Measurements from ENCODE around the gene TBPL2.
"Not testable (repeated sequence)": the region's sequence is repeated elsewhere in the genome, so short reads cannot be mapped to it uniquely, and the experiment has no call there.

The TBPL2 gene

GRCh38 chr14:55441286-55441685 lies 870 bp upstream of the TBPL2 start:
- no peak for DNase-seq (ENCODE audit: low read depth in 3 of 3, low spot score in 1 of 3)

DNA sequence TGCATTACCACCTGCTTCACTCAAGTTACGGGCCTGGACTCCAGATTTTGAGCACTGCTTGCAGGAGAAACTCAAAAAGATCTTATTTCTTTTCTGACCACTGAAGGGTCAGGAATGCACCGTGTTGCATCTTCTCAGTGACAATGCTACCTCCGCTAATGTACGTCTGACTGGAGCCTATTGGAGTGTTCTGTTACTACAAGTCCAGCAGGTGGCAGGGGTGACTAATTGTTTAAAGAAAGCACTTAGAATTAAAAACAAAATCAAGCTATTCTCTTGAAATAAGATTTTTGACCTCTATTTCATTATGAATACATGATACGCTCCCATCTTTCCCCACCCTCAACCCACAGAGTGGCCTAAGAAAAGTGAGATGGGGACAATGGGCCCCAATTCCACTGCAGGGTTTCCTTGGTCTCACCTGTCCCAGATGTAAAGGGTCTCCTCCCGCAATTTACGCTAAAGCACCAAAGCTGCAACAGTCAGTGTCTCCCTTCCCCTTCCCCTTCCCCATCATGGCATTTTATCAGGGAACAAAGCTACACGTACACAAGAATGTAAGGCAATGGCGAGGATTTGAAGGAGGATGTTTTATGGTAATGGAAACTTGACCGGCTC lies 2.2 kb downstream of the TBPL2 start:
- no peak for DNase-seq (ENCODE audit: low read depth in 3 of 3, low spot score in 1 of 3)

DNA sequence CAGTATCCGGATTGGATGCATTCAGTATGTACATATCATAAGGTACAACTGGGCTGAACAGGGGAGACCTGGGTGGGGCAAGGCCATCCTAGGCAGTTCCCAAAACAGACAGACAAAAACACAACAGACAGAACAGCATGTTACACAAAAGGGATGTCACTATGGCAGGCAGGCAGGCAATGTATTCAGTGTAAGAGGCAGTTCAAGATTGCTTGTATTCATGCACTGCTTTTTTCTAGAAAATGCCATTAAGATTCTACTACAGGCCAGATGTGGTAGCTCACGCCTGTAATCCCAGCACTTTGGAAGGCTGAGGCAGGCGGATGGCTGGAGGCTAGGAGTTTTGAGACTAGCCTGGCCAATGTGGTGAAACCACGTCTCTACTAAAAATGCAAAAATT lies 3.5 kb downstream of the TBPL2 start:
- no peak for DNase-seq (ENCODE audit: low read depth in 3 of 3, low spot score in 1 of 3)

DNA sequence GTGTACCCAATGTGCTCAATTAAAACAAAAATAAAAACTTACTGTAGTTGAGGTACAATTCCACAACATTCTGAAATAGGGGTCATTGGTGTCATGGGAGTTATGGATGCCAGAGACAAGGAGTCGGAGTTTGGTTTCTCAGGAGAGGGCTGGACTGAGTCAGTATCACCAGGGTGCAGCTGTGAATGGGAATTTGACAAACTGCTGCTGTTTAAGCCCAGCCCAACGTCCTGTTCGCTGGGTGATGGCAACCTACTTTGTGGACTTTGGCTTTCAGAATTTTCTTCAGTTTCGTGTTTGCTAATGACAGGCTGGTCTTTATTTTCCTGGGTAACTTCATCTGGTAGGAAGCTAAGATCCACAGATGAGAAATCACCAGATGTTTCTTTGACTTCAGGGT lies 3.9 kb downstream of the TBPL2 start:
- no peak for DNase-seq (ENCODE audit: low read depth in 3 of 3, low spot score in 1 of 3)

GRCh38 chr14:55434805-55435174 lies 5.6 kb downstream of the TBPL2 start:
- no peak for DNase-seq (ENCODE audit: low read depth in 3 of 3, low spot score in 1 of 3)

GRCh38 chr14:55433880-55434804 lies 6.3 kb downstream of the TBPL2 start:
- no peak for DNase-seq (ENCODE audit: low read depth in 3 of 3, low spot score in 1 of 3)

DNA sequence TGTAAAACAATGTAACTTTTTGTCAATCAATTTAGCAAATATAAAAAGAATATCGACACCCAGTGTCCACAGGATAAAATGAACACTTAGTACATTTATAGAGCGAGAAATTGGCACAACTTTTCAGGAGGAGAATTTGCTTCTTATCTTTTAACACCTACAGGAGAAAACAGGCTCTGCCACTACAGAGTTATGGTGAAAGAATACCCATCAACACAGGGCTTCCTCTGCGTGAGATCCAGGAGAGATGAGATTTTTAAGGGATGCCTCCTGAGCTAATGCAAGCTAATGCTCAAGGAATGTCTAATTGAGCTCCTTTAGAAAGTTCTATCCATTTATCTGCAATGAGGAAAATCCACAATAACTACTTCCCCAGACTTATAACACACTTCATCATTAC lies 7.8 kb downstream of the TBPL2 start:
- no peak for DNase-seq (ENCODE audit: low read depth in 3 of 3, low spot score in 1 of 3)

GRCh38 chr14:55430024-55430690 lies 10.3 kb downstream of the TBPL2 start:
- DNase-seq (ENCODE audit: low read depth in 3 of 3, low spot score in 1 of 3): peak in 1 of 3 donors; percentile 44

DNA sequence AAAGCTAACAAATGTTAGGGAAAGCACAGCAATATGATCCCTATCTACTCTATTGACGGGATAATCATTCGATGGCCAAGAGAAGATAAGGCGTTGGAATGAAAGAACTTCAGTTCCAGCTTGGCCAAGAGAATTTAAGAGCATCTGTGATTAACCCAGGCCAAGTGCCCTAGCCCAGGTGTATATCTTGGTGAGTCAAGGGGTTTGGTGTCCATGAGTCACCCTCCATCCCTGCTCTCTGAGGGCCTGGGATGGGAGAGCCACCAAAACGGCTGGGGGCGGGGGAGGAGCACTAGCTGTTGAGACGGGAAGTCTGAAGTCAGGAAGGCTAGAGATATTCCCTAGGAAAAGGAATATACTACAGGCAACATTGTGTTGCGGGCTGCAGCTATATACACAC lies 13.0 kb downstream of the TBPL2 start:
- no peak for DNase-seq (ENCODE audit: low read depth in 3 of 3, low spot score in 1 of 3)

GRCh38 chr14:55426891-55427290 lies 13.5 kb downstream of the TBPL2 start:
- no peak for DNase-seq (ENCODE audit: low read depth in 3 of 3, low spot score in 1 of 3)

DNA sequence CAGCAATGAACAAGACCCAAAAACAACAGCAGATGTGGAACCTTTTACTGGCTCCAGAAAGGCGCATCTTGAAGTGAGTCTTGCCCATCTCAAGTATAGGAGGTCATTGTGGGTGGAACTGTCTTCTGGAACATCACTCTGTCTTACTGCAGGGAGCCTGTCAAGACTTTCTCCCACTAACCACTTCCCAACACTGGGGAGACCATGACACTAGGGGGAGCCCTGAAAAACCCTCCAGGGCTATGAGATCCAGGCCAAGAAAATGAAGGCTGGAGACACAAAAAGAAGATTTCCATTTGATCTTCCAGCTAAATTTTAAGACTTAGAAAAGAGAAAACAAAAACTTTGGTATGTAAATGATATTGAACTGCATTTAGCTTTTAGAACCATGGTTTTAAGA lies 15.3 kb downstream of the TBPL2 start:
- no peak for DNase-seq (ENCODE audit: low read depth in 3 of 3, low spot score in 1 of 3)

DNA sequence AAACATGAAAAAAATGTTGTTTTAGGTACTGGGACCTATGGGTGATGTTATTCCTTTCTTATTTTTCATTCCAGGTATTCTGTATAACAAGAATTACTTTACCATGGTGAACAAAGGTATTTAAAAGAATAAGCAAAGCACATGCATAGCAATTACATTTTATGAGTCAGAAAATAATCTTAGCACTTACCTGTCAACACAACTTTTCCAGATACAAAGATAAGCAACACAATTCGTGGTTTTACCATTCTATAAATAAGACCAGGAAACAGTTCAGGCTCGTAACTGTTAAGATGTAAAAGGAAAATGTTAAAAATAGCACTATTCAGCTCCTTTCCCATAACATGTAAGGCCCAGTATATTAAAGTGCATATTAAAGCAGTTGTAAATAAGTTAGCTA lies 16.4 kb downstream of the TBPL2 start:
- no peak for DNase-seq (ENCODE audit: low read depth in 3 of 3, low spot score in 1 of 3)

DNA sequence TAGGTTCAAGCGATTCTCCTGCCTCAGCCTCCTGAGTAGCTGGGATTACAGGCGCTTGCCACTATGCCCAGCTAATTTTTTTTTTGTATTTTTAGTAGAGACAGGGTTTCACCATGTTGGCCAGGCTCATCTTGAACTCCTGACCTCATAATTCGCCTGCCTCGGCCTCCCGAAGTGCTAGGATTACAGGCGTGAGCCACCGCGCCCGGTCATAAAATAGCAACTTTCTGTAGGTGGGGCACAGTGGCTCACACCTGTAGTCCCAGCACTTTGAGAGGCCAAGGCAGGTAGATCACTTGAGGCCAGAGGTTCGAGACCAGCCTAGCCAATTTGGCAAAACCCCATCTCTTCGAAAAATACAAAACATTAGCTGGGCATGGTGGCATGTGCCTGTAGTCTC lies 18.1 kb downstream of the TBPL2 start:
- DNase-seq (ENCODE audit: low read depth in 3 of 3, low spot score in 1 of 3): not testable (repeated sequence)

GRCh38 chr14:55419663-55420062 lies 20.8 kb downstream of the TBPL2 start:
- DNase-seq (ENCODE audit: low read depth in 3 of 3, low spot score in 1 of 3): no peak

- no peak for DNase-seq (ENCODE audit: low read depth in 3 of 3, low spot score in 1 of 3)
Measured at GRCh38 chr14:55418411-55418810, 22.0 kb downstream of the TBPL2 start.

GRCh38 chr14:55417955-55418354 lies 22.5 kb downstream of the TBPL2 start:
- DNase-seq (ENCODE audit: low read depth in 3 of 3, low spot score in 1 of 3): no peak

- DNase-seq (ENCODE audit: low read depth in 3 of 3, low spot score in 1 of 3): no peak
Measured at GRCh38 chr14:55416866-55417265, 23.6 kb downstream of the TBPL2 start.

- no peak for DNase-seq (ENCODE audit: low read depth in 3 of 3, low spot score in 1 of 3)
Measured at GRCh38 chr14:55414551-55414950, 25.9 kb downstream of the TBPL2 start.

DNA sequence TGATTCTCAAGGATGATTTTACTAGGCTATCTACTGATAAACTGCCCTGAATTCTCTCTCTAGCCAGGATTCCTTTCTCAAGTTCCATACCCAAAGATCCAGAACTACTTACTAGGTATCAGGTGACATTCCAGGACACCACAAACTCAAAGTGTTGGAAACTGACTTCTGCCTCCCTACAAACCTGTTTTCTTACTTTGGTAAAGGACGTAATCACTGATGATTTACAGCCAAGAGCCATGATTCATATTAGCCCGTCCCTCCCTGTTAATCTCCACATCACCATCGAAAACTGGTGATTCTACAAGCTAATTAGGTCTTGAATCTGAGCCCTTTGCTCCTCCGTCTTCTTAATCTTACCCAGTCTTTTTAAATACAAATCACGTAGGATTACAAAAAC lies 27.7 kb downstream of the TBPL2 start:
- DNase-seq (ENCODE audit: low read depth in 3 of 3, low spot score in 1 of 3): no peak

DNA sequence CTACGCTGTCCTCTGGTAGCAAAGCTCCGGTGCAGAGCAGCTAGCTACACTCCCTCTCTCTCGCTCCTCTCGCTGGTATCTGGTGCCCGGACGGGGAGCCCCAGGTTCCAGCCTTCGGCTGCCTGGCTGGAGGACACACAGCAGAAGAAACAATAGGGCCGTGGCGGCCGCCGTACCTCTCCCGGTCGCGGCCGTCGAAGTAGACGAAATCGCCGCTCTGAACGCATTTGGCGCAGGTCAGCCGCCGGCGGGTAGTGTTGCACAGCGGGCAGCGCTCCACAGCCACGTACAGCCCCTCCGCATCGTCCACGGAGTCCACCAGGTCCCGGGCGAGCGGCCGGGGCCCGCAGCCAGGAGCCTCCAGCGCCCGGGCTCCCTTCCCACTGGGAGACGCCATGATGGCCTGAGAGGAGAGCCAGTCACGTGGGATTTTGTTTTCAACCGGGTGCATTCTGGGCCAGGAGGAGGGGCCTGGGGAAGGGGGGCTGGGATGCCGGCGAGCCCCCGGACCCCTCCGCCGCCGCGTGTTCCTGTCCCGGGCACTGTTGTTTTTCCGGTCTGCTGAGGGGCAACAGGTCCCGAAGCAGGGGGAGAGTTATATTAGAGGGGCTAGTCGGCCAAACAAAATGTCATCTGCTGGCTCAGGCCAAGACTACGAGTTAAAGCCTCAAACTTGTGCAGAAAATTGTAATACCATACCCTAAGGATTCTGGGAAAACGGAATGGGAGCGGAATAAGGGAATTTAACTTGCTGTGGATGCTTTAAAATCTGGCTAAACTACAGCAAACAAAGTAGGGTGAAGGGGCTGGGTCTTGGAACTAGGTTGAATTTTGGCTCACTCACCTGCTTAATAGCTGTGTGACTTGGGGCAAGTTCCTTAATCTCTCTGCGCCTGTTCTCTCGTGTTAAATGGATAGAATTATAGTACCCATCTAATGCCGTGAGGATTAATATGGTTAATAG lies 28.7 kb downstream of the TBPL2 start, which contains the start of gene ATG14:
TSS of gene ATG14 (minus strand) at position 405 of the 964 bp plus-strand sequence. CDS start at position 397, 8 bp downstream.
- peak; percentile 24 to 59 (median 35) for DNase-seq (ENCODE audit: low read depth in 3 of 3, low spot score in 1 of 3)

DNA sequence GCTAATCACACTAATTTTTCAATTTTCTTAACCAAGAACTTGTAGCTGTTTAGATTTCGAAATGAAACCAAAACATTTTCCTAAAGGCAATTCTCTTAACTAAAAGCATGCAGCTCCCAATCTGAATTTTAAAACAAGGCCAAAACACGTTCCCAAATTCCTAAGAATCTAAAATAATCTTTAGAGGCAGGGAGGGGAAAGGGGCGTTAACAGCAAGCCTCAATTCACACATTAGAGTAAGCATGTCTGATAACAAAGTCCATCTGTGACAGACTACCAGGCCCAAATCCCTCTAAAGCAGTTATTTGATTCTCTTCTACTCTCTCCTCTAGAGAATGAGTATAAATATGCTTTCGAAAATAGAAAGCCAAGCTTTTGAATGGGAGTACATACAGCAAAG lies 29.5 kb downstream of the TBPL2 start:
- no peak for DNase-seq (ENCODE audit: low read depth in 3 of 3, low spot score in 1 of 3)

Data from stimulated activated CD4-positive, alpha-beta T cell treated with anti-CD3 and anti-CD28 coated beads, TNF-alpha, amount 100 ng/mL, for 1 hour (primary cell).